CD4-positive, alpha-beta T cell (primary cell): ENCODE results near the gene VTI1A. TPM values are rescaled to one million over a fixed set of nuclear protein-coding genes. Genes with fewer than 3 reads are reported as not detected.
"Not testable (repeated sequence)": the region's sequence is repeated elsewhere in the genome, so short reads cannot be mapped to it uniquely, and the experiment has no call there.

Source experiments
- ATAC-seq: fragments of 200-7000 bp; cut with Tn5 transposase; one replicate; pipeline ENCODE4 v1.10.0; 2022; ENCODE audit warnings: mild to moderate bottlenecking; ENCODE audit not compliant: poor library complexity
- CTCF ChIA-PET: fragments of 350-600 bp; sonication (Branson Sonifier 250); formaldehyde crosslinking; loops from one replicate; lab custom pipeline; 2021; ENCODE audit warnings: antibody characterized with exemption, inconsistent platforms; lab: Charles Lee
- POLR2A ChIA-PET: fragments of 350-600 bp; sonication (Branson Sonifier 250); formaldehyde crosslinking; loops from one replicate; lab custom pipeline; 2021; ENCODE audit warnings: antibody characterized with exemption, inconsistent platforms; lab: Charles Lee
- DNase-seq, 14 experiments: peaks; one replicate each; pipeline ENCODE4 v3.0.0-alpha.2; 2013 to 2020; ENCODE audit warnings: mixed read lengths in 2 of 14
- H3K27ac ChIP-seq, 2 donors: one replicate each; pipeline versions ENCODE4 v1.5.1 to v1.7.0; 2013; ENCODE audit warnings: low read length in 2 of 2, low read depth in 1 of 2, mild to moderate bottlenecking in 1 of 2
- H3K27me3 ChIP-seq, 2 experiments: 1 replicate in 1 of 2; 2 replicates in 1 of 2; pipeline versions ENCODE4 v1.6.1 to v1.7.0; 2013; ENCODE audit warnings: low read length in 2 of 2, control low read depth in 1 of 2, mild to moderate bottlenecking in 1 of 2, moderate library complexity in 1 of 2; ENCODE audit not compliant: insufficient read depth in 2 of 2, control insufficient read depth in 1 of 2
- H3K36me3 ChIP-seq: one replicate; pipeline ENCODE4 v1.6.1; 2013; ENCODE audit warnings: low read length, control low read depth; ENCODE audit not compliant: insufficient read depth
- H3K4me1 ChIP-seq: one replicate; pipeline ENCODE4 v1.6.1; 2013; ENCODE audit warnings: low read length, control low read depth; ENCODE audit not compliant: insufficient read depth
- H3K4me3 ChIP-seq: one replicate; pipeline ENCODE4 v1.5.1; 2013; ENCODE audit warnings: mild to moderate bottlenecking, low read length, moderate library complexity
- H3K9me3 ChIP-seq, 2 experiments: 1 replicate in 1 of 2; 2 replicates in 1 of 2; pipeline versions ENCODE4 v1.6.1 to v1.7.0; 2013; ENCODE audit warnings: low read length in 2 of 2, mild to moderate bottlenecking in 2 of 2, control low read depth in 1 of 2, moderate library complexity in 1 of 2; ENCODE audit not compliant: control insufficient read depth in 1 of 2, insufficient read depth in 1 of 2
- H3K27ac Mint-ChIP-seq: one replicate; pipeline ENCODE4 v1.8.0; 2020; ENCODE audit warnings: mixed read lengths
- H3K27me3 Mint-ChIP-seq: one replicate; pipeline ENCODE4 v1.8.0; 2021; ENCODE audit warnings: mixed read lengths
- H3K36me3 Mint-ChIP-seq: one replicate; pipeline ENCODE4 v1.8.0; 2021; ENCODE audit warnings: low read depth, mixed read lengths
- H3K4me1 Mint-ChIP-seq: one replicate; pipeline ENCODE4 v1.8.0; 2021; ENCODE audit warnings: low read depth, mixed read lengths
- H3K4me3 Mint-ChIP-seq: one replicate; pipeline ENCODE4 v1.8.0; 2020; ENCODE audit warnings: mild to moderate bottlenecking, mixed read lengths
- H3K9me3 Mint-ChIP-seq: one replicate; pipeline ENCODE4 v1.8.0; 2020; ENCODE audit warnings: mixed read lengths
- intact Hi-C, 2 experiments: fragments of 100-400 bp; cut with DNase I in 1 of 2; cut with micrococcal nuclease in 1 of 2; formaldehyde crosslinking; loops; one replicate each; pipeline versions ENCODE4 v1.15.1 to v1.9.0; 2023 to 2025; cut with DNase I, micrococcal nuclease
- total RNA-seq, 174 experiments: library from RNA in 2 of 174; stranded (reverse) in 2 of 174; gene quantifications; one replicate each; pipeline ENCODE4 v1.2.3 and lab custom pipeline; 2021 to 2026
- TF ChIP-seq, protein P1 (sequence below): fragments of 200-600 bp; IDR thresholded peaks from one replicate; pipeline ENCODE4 v1.8.0; 2022; ENCODE audit warnings: antibody characterized with exemption, mild to moderate bottlenecking

Gene VTI1A
- total RNA-seq, 2 experiments from 2014 or later, result 54.5 to 56.5 TPM

DNA sequence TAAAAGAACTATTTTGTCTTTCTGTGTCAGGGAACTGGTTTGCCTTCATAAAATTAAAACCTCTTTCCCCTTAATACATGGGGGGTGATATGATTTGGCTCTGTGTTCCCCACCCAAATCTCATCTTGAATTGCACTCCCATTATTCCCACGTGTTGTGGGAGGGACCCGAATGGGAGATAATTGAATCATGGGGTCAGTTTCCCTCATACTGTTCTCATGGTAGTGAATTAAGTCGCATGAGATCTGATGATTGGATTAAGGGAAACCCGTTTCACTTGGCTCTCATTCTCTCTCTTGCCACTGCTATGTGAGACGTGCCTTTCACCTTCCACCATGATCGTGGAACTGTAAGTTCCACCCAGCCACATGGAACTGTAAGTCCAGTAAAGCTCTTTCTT, 142.1 kb downstream of the VTI1A start:
- ChIA-PET CTCF (interaction anchor here (0.6 kb wide), 1 partner anchor 99 kb away, joined by 3 read pairs; no protein-coding TSS in a partner anchor), POLR2A (no interaction called here)
- ATAC-seq (no peak), DNase-seq (no peak)
- intact Hi-C loops, result no loop called here
- Mint-ChIP-seq H3K27me3 (no peaks in the 10 kb centered on the region), H3K4me1 (no peaks in the 10 kb centered on the region), H3K36me3 (peaks cover 42% of the 10 kb centered on the region), H3K9me3 (peaks cover 2% of the 10 kb centered on the region), H3K4me3 (no peak overlapping the region), H3K27ac (no peak overlapping the region)
- Histone ChIP-seq H3K9me3 (peaks cover 0 to 6% of the 10 kb centered on the region in 2 experiments), H3K27ac (no peak overlapping the region), H3K36me3 (no peaks in the 10 kb centered on the region), H3K27me3 (no peaks in the 10 kb centered on the region), H3K4me1 (no peaks in the 10 kb centered on the region), H3K4me3 (no peak overlapping the region)
- TF ChIP-seq, protein P1, sequence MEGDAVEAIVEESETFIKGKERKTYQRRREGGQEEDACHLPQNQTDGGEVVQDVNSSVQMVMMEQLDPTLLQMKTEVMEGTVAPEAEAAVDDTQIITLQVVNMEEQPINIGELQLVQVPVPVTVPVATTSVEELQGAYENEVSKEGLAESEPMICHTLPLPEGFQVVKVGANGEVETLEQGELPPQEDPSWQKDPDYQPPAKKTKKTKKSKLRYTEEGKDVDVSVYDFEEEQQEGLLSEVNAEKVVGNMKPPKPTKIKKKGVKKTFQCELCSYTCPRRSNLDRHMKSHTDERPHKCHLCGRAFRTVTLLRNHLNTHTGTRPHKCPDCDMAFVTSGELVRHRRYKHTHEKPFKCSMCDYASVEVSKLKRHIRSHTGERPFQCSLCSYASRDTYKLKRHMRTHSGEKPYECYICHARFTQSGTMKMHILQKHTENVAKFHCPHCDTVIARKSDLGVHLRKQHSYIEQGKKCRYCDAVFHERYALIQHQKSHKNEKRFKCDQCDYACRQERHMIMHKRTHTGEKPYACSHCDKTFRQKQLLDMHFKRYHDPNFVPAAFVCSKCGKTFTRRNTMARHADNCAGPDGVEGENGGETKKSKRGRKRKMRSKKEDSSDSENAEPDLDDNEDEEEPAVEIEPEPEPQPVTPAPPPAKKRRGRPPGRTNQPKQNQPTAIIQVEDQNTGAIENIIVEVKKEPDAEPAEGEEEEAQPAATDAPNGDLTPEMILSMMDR, result no peak

DNA sequence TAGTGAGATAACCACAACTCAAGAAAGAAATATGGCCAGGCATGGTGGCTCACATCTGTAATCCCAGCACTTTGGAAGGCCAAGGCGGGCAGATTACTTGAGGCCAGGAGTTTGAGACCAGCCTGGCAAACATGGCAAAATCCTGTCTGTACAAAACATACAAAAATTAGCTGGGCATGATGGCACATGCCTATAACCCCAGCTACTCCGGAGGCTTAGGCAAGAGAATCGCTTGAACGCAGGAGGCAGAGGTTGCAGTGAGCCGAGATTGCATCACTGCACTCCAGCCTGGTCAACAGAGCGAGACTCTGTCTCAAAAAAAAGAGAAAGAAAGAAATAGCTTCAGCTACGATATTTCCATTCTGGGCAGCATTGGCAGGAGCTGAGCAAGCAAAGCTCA, 143.8 kb downstream of the VTI1A start:
- H3K4me1 ChIP-seq, H3K9me3 ChIP-seq, H3K27ac ChIP-seq, H3K27ac Mint-ChIP-seq, H3K27me3 Mint-ChIP-seq, H3K4me1 Mint-ChIP-seq, H3K27me3 ChIP-seq, ATAC-seq, H3K4me3 ChIP-seq, H3K9me3 Mint-ChIP-seq, H3K36me3 ChIP-seq, H3K4me3 Mint-ChIP-seq, DNase-seq, CTCF ChIA-PET, POLR2A ChIA-PET, intact Hi-C loops: not testable (repeated sequence)
- peaks cover 34% of the 10 kb centered on the region for H3K36me3 Mint-ChIP-seq

DNA sequence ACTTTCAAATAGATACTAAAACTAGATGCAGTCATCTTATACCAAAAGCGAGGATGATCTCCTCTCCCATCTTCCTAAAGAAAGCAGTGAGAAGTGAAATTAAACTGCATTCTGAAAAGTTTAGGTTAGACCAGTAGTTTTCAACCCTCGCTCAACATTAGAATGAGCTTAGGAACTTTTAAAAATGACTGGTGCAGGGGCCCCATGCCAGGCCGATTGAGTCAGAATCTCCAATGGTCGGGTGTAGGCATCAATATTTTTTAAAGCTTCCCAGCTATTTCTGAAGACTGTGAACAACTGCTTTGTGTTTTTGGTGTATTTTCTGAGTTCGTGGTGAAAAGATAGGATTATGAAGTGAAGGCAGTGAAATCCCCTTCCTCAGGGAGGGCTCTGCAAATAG, 146.0 kb downstream of the VTI1A start:
- H3K4me1 ChIP-seq, result no peaks in the 10 kb centered on the region
- DNase-seq (no peak), ATAC-seq (no peak)
- peaks cover 34% of the 10 kb centered on the region for H3K36me3 Mint-ChIP-seq
- H3K4me1 Mint-ChIP-seq, result no peaks in the 10 kb centered on the region
- TF ChIP-seq, protein P1, result no peak
- POLR2A ChIA-PET, result no interaction called here
- H3K9me3 Mint-ChIP-seq, result peaks cover 2% of the 10 kb centered on the region
- intact Hi-C loops, result no loop called here
- H3K4me3 ChIP-seq, result no peak overlapping the region
- no peaks in the 10 kb centered on the region for H3K27me3 Mint-ChIP-seq
- no peak overlapping the region for H3K27ac ChIP-seq
- no peak overlapping the region for H3K4me3 Mint-ChIP-seq
- no peak overlapping the region for H3K27ac Mint-ChIP-seq
- H3K9me3 ChIP-seq, result peaks cover 0 to 6% of the 10 kb centered on the region in 2 experiments
- CTCF ChIA-PET, result no interaction called here
- H3K27me3 ChIP-seq, result no peaks in the 10 kb centered on the region
- no peaks in the 10 kb centered on the region for H3K36me3 ChIP-seq
